Endothelial cell of umbilical vein (primary cell): ENCODE data around the gene HCFC1. TPM values are rescaled to one million over a fixed set of nuclear protein-coding genes. Genes with fewer than 3 reads are reported as not detected.

Source experiments
- BruUV-seq: library from RNA; stranded (reverse); fragments of 400-500 nt; replicated peaks from 2 replicates; lab custom pipeline; 2021; lab: Mats Ljungman, UMichigan
- CTCF ChIA-PET: fragments of 300-600, 350-600 bp; sonication (Branson Sonifier 250); formaldehyde crosslinking; loops from one replicate; lab custom pipeline; 2021; ENCODE audit warnings: antibody characterized with exemption, inconsistent platforms; lab: Charles Lee
- POLR2A ChIA-PET: fragments of 300-600, 350-600 bp; sonication (Branson Sonifier 250); formaldehyde crosslinking; loops from one replicate; lab custom pipeline; 2021; ENCODE audit warnings: antibody characterized with exemption, inconsistent platforms; lab: Charles Lee
- DNase-seq: peaks from one replicate; pipeline ENCODE4 v3.0.0-alpha.2; 2011; ENCODE audit warnings: low read depth, low spot score
- FAIRE-seq: peaks from 2 replicates; lab custom pipeline; 2011; peaks lifted over from hg19 to GRCh38; lab: Jason Lieb, UNC
- H2AFZ ChIP-seq: 2 replicates; pipeline ENCODE4 v1.6.0; 2012; ENCODE audit warnings: low read depth, low read length, control low read depth, inconsistent platforms
- H3K27ac ChIP-seq: 2 replicates; pipeline ENCODE4 v1.5.1; 2011; ENCODE audit warnings: low read depth, mild to moderate bottlenecking, control low read depth, low read length, moderate library complexity; ENCODE audit not compliant: insufficient read depth
- H3K27me3 ChIP-seq, 2 experiments: 2 replicates each; pipeline versions ENCODE4 v1.6.0 to v1.6.1; 2011; ENCODE audit warnings: low read length in 2 of 2, mixed read lengths in 1 of 2; ENCODE audit not compliant: control insufficient read depth in 2 of 2, insufficient read depth in 2 of 2
- H3K36me3 ChIP-seq, 2 experiments: 2 replicates in 1 of 2; 3 replicates in 1 of 2; pipeline ENCODE4 v1.5.1; 2011; ENCODE audit warnings: low read length in 2 of 2, mild to moderate bottlenecking in 1 of 2, moderate library complexity in 1 of 2; ENCODE audit not compliant: control insufficient read depth in 2 of 2, insufficient read depth in 2 of 2; ENCODE audit errors: extremely low read depth in 1 of 2
- H3K4me1 ChIP-seq: 3 replicates; pipeline ENCODE4 v1.5.1; 2011; ENCODE audit warnings: mild to moderate bottlenecking, low read length; ENCODE audit not compliant: control insufficient read depth, insufficient read depth; ENCODE audit errors: extremely low read depth
- H3K4me2 ChIP-seq: 2 replicates; pipeline ENCODE4 v1.6.1; 2011; ENCODE audit warnings: low read length, control low read depth, mixed read lengths; ENCODE audit not compliant: insufficient read depth
- H3K4me3 ChIP-seq, 3 experiments: fragments of 200-600 bp in 1 of 3; sonication (generic), shearing (Covaris generic) in 1 of 3; replicated peaks in 1 of 3; 2 replicates each; pipeline ENCODE4 v1.5.1; 2011 to 2016; ENCODE audit warnings: control low read depth in 3 of 3, low read length in 3 of 3, mild to moderate bottlenecking in 2 of 3, inconsistent platforms in 1 of 3, low read depth in 1 of 3, moderate library complexity in 1 of 3; ENCODE audit not compliant: insufficient read depth in 1 of 3
- H3K79me2 ChIP-seq: 2 replicates; pipeline ENCODE4 v1.6.0; 2012; ENCODE audit warnings: low read length, inconsistent platforms; ENCODE audit not compliant: control insufficient read depth, insufficient read depth
- H3K9ac ChIP-seq: replicated peaks from 2 replicates; pipeline ENCODE3; 2011; ENCODE audit warnings: low read length, control low read depth; ENCODE audit not compliant: insufficient read depth; ENCODE audit errors: extremely low read depth
- H3K9me1 ChIP-seq: replicated peaks from 3 replicates; pipeline ENCODE4 v1.6.0; 2011; ENCODE audit warnings: mild to moderate bottlenecking, low read length; ENCODE audit not compliant: control insufficient read depth, insufficient read depth; ENCODE audit errors: extremely low read depth
- H3K9me3 ChIP-seq: replicated peaks from 2 replicates; pipeline ENCODE4 v1.5.1; 2012; ENCODE audit warnings: low read length, inconsistent platforms; ENCODE audit not compliant: control insufficient read depth, insufficient read depth
- H4K20me1 ChIP-seq: replicated peaks from 2 replicates; pipeline ENCODE3; 2011; ENCODE audit warnings: mild to moderate bottlenecking, low read length; ENCODE audit not compliant: control insufficient read depth, insufficient read depth; ENCODE audit errors: extremely low read depth
- CTCF ChIP-seq, 2 donors: IDR thresholded peaks; 1 replicate in 1 of 2; 2 replicates in 1 of 2; pipeline ENCODE4 v1.5.1; 2011; ENCODE audit warnings: low read length in 2 of 2, mild to moderate bottlenecking in 2 of 2, moderate library complexity in 2 of 2, control low read depth in 1 of 2, inconsistent platforms in 1 of 2, low read depth in 1 of 2; ENCODE audit not compliant: insufficient read depth in 1 of 2; ENCODE audit errors: extremely low read depth in 1 of 2
- EZH2 ChIP-seq: IDR thresholded peaks from 2 replicates; pipeline ENCODE4 v1.6.1; 2012; ENCODE audit warnings: borderline replicate concordance, low read depth, mild to moderate bottlenecking, moderate library complexity, low read length, inconsistent platforms; ENCODE audit not compliant: severe bottlenecking
- FOS ChIP-seq: IDR thresholded peaks from 2 replicates; pipeline ENCODE4 v1.6.1; 2011; ENCODE audit warnings: mild to moderate bottlenecking, low read length, moderate library complexity, borderline replicate concordance; ENCODE audit not compliant: insufficient read depth
- GATA2 ChIP-seq: IDR thresholded peaks from 2 replicates; pipeline ENCODE4 v1.7.0; 2011; ENCODE audit warnings: low read depth, mild to moderate bottlenecking, moderate library complexity, mixed read lengths, low read length; ENCODE audit not compliant: insufficient read length, insufficient read depth
- JUN ChIP-seq: IDR thresholded peaks from 2 replicates; pipeline ENCODE4 v1.6.1; 2011; ENCODE audit warnings: borderline replicate concordance, low read depth; ENCODE audit not compliant: insufficient read length, insufficient read depth
- MAX ChIP-seq: IDR thresholded peaks from 2 replicates; pipeline ENCODE4 v1.6.1; 2011; ENCODE audit not compliant: insufficient read depth, insufficient read length
- MYC ChIP-seq: IDR thresholded peaks from one replicate; pipeline ENCODE4 v1.6.1; 2011; ENCODE audit warnings: mild to moderate bottlenecking, low read depth, low read length
- POLR2A ChIP-seq: IDR thresholded peaks from 2 replicates; pipeline ENCODE4 v1.6.1; 2012; ENCODE audit warnings: low read depth, mild to moderate bottlenecking, control low read depth, low read length
- POLR2AphosphoS5 ChIP-seq: IDR thresholded peaks from 2 replicates; pipeline ENCODE4 v1.6.1; 2012; ENCODE audit warnings: low read depth, mild to moderate bottlenecking, control low read depth, low read length, moderate library complexity; ENCODE audit not compliant: insufficient read depth
- dilution Hi-C: fragments of 300-500 bp; cut with MboI; formaldehyde crosslinking; loops from one replicate; pipeline ENCODE4 v1.15.0; 2019; ENCODE audit warnings: low sequenced_read_pairs; ENCODE audit not compliant: extremely low pct_ligation_motif_present
- intact Hi-C: fragments of 100-400 bp; cut with micrococcal nuclease; formaldehyde crosslinking; loops from one replicate; pipeline ENCODE4 v1.10.0; 2022
- polyA plus RNA-seq, 4 experiments: library from polyadenylated mRNA; depleted of rRNA in 3 of 4; stranded (reverse) in 3 of 4; unstranded in 1 of 4; fragments of >200 nt; gene quantifications; 2 replicates each; pipeline versions ENCODE4 v1.2.1 to v1.2.3, GENCODE V29; 2011 to 2012; ENCODE audit warnings: missing spikeins in 1 of 4
- total RNA-seq: library from RNA; stranded (reverse); gene quantifications from 2 replicates; pipeline ENCODE4 v1.2.3, GENCODE V29; 2021

Gene HCFC1
- total and polyA plus RNA-seq, 2 donors (not counting 3 experiments of a cell fraction or from before 2014, with no cell fraction given): 15.9 to 85.9 TPM

GRCh38 chrX:153960786-153961185 lies 10.8 kb downstream of the HCFC1 start:
- Histone ChIP-seq H3K9me1 (no peaks in the 10 kb centered on the region), H3K36me3 (peaks cover 11 to 57% of the 10 kb centered on the region in 2 experiments), H4K20me1 (no peaks in the 10 kb centered on the region), H2AFZ (no peak overlapping the region), H3K9me3 (no peaks in the 10 kb centered on the region), H3K4me2 (no peak overlapping the region), H3K27me3 (no peaks in the 10 kb centered on the region), H3K4me3 (no peak overlapping the region), H3K79me2 (peaks cover 30% of the 10 kb centered on the region), H3K9ac (no peak overlapping the region), H3K27ac (no peak overlapping the region), H3K4me1 (no peaks in the 10 kb centered on the region)
- FAIRE-seq: no peak
- no TSS peak for BruUV-seq
- DNase-seq: no peak
- intact Hi-C loops (no loop called here), dilution Hi-C loops (no loop called here)
- CTCF ChIA-PET: no interaction called here
- POLR2A ChIA-PET: no interaction called here
- no peak for TF ChIP-seq POLR2A
- no peak for TF ChIP-seq MAX
- TF ChIP-seq EZH2: no peak
- no peak for TF ChIP-seq POLR2AphosphoS5
- TF ChIP-seq FOS: no peak

- Histone ChIP-seq H3K4me1 (no peaks in the 10 kb centered on the region), H3K36me3 (peaks cover 11 to 63% of the 10 kb centered on the region in 2 experiments), H3K4me3 (no peak overlapping the region), H3K9ac (no peak overlapping the region), H3K79me2 (peaks cover 23% of the 10 kb centered on the region), H3K9me1 (no peaks in the 10 kb centered on the region), H3K27me3 (no peaks in the 10 kb centered on the region), H3K4me2 (no peak overlapping the region), H3K27ac (no peak overlapping the region), H3K9me3 (no peaks in the 10 kb centered on the region), H2AFZ (no peak overlapping the region), H4K20me1 (no peaks in the 10 kb centered on the region)
- DNase-seq (no peak), FAIRE-seq (no peak)
- POLR2A ChIA-PET: no interaction called here
- dilution Hi-C loops: no loop called here
- intact Hi-C loops: no loop called here
- CTCF ChIA-PET: no interaction called here
- TF ChIP-seq POLR2A (no peak), GATA2 (no peak), MYC (no peak), MAX (no peak), EZH2 (no peak), CTCF (IDR thresholded peaks at IDR 0.05; ENCODE audit: extremely low read depth in 1 of 2, insufficient read depth in 1 of 2, low read depth in 1 of 2, low read length in 2 of 2) (no peak), POLR2AphosphoS5 (no peak), FOS (no peak), JUN (no peak)
- no TSS peak for BruUV-seq
These were observed 11.5 kb downstream of the HCFC1 start for GRCh38 chrX:153960077-153960476.
